GM18909 (cell line): ENCODE data around the gene NPEPPS.
A peak's percentile ranks its signal among the peaks of the same experiment; 100 is the strongest.

Experiments used
- ATAC-seq: cut with Tn5 transposase; IDR thresholded peaks from one replicate; pipeline ENCODE4 v1.9.1; 2021; ENCODE audit warnings: mild to moderate bottlenecking; ENCODE audit not compliant: unreplicated experiment, poor library complexity

NPEPPS gene

DNA sequence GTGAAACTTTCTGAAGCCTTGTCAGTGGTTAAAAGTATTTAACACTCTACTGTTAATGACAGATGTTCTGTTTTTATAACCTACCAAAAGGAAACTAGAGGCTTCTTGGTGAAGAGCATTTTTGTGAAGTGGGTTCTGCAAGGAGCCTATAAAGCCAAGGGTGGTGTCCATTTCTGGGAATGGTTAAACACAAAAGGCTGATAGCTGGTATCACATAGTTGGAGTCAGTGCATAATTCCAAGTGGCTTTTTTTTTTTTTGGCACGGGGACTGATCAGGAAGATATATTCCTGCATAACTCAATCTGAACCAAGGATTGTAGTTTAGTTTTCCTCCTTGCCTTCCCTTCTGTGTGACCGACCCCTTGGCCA is 91.3 kb downstream of the NPEPPS start:
- no peak for ATAC-seq

DNA sequence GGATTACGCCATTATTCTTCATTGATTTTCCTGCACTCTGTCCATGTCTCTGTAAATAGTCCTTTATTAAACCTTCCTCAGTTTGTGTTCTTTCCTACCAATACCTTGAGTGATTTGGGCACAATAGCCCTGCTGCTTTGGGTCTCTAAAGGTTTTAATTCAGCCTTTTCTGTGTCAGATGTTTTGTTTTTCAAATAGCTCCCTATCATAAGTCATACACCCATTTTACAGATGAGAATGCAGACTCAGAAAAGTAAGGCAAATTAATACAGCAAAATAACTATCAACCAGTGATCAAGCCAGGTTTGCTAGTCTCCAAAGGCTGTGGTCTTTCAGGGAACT is 93.8 kb downstream of the NPEPPS start:
- no peak for ATAC-seq

- ATAC-seq, result no peak
Observed at GRCh38 chr17:47628014-47628566, 97.2 kb downstream of the NPEPPS start.

DNA sequence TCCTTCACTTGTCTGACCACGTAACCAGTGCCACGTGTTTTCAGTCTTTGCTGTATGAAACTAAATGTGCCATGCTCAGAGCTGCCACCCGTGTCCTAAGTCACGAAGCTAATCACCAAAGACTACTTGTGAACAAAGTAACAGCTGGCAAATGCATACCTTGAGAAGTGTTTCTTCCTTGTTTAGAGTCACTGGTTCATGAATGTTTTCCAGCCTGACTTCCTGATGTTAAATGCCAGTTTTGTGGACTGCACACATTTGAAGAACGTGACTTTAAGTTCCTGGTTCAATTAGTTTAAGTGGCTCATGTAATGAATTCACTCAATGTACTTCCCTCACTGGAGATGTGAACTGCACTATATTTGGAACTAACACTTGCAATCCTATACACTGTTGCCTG is 98.9 kb downstream of the NPEPPS start:
- ATAC-seq, result no peak

DNA sequence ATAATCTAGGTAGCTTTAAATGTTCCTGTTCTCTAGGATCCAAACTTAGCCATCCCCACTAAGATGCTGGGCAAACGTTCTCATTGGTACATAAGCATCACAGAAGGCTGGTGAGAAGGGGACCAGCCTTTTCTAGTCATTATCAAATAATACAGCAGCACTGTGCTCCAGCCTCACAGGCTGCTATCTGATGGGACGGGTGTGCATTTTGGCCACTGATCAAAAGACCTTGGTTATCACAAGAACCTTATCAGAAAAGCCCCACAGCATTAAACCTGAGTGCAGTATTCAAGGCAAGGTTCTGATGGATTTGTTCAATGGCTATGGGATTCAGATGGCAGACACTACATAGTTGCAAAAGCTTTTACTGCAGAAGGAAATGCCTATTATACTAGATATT is 99.7 kb downstream of the NPEPPS start:
- no peak for ATAC-seq

GRCh38 chr17:47632991-47633390 is 102.1 kb downstream of the NPEPPS start:
- no peak for ATAC-seq

- ATAC-seq, result no peak
Observed at GRCh38 chr17:47633996-47634395, 103.1 kb downstream of the NPEPPS start.

GRCh38 chr17:47634870-47635269 is 104.0 kb downstream of the NPEPPS start:
- no peak for ATAC-seq

DNA sequence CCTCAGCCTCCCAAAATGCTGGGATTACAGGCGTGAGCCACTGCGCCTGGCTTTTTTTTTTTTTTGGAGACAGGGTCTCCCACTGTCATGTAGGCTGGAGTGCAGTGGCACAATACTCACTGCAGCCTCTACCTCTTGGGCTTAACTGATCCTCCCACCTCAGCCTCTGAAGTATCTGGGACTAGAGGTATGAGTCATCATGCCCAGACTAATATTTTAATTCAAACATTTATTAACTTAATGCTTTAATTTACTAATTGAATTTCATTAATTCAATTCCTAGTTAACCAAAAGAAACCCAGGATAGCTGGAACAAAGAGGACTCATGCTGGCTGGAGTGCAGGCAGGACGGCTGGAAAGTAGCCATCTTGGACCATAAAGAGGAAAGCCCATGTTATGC is 104.8 kb downstream of the NPEPPS start:
- no peak for ATAC-seq

- ATAC-seq, result no peak
Observed at GRCh38 chr17:47636273-47637030, 105.5 kb downstream of the NPEPPS start.

DNA sequence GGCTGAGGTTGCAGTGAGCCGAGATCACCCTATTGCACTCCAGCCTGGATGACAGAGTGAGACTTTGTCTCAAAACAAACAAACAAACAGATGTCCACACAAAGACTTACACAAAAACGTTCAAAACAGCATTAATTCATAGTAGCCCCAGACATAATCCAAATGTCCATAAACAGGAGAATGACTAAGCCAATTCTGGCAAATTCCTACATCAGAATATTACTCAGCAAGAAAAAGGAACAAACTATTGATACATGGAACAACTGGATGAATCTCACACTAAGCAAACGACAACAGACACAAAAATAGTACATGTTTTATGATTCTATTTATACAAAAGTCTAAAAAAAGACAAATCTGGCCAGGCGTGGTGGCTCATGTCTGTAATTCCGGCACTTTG is 108.0 kb downstream of the NPEPPS start:
- ATAC-seq, result no peak

DNA sequence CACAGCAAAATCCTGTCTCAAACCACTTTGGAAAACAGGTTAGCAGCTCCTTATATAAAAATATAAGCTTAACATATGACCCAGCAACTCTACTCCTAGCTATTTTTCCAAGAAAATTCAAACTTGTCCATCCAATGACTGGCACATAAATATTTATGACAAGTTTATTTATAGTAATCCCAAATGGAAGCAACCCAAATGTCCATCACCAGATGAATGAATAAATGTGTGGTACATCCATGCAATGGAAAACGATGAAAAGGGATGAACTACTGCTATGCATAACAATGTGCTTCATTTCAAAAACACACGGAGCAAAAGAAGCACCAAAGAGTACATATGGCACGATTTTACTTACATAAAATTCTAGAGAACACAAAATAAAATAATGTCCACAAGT is 109.2 kb downstream of the NPEPPS start:
- ATAC-seq, result no peak

DNA sequence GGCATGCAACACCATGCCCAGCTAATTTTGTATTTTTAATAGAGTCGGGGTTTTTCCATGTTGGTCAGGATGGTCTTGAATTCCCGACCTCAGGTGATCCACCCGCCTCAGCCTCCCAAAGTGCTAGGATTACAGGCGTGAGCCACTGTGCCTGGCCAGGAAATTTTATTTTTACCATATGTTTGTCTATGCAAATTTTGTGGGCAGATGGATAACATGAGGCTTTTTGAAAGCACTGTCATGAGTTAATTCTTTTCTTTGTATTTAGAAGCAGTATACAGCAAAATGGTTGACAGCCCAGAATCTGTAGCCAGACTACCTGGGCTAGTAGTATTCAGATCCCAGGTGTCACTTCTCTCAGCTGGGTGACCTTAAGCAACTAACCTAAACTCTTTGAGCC is 110.3 kb downstream of the NPEPPS start:
- no peak for ATAC-seq

- no peak for ATAC-seq
Observed at GRCh38 chr17:47643116-47643515, 112.2 kb downstream of the NPEPPS start.

- no peak for ATAC-seq
Observed at GRCh38 chr17:47644324-47644723, 113.4 kb downstream of the NPEPPS start.

- ATAC-seq, result peak; percentile 84
Observed at GRCh38 chr17:47649153-47649971, 118.5 kb downstream of the NPEPPS start, which contains the start of gene KPNB1. Gene KPNB1, plus strand, starts transcription at chr17:47649919. Its CDS starts 326 bp downstream, at chr17:47650245.

- no peak for ATAC-seq
Observed at GRCh38 chr17:47649972-47650524, 119.1 kb downstream of the NPEPPS start.

- ATAC-seq, result peak; percentile 63
Observed at GRCh38 chr17:47650525-47651522, 119.9 kb downstream of the NPEPPS start.

DNA sequence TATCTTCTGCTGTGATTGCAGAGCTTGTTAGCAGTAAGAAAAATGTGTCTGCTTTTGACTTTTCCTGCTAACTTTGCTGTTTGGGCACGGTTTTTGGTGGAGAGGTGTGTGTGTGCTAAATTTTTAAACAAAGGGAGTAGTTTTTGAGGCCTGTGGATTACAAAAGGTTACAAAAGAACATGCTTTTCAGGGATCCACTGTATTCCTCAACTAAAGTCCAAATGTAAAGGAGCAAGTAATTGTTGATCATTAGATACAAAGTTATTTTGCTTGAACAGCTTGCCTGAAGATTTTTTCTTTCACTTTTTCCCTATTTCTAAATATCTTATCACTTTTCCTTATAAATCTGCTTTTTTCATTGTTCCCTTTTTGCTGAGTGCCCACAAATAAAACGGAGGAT is 120.8 kb downstream of the NPEPPS start:
- no peak for ATAC-seq

GRCh38 chr17:47652570-47652969 is 121.7 kb downstream of the NPEPPS start:
- ATAC-seq, result no peak
